GM18511 (cell line): ENCODE data around the gene FAM227A.

ENCODE experiments used
- ATAC-seq: cut with Tn5 transposase; IDR thresholded peaks from one replicate; pipeline ENCODE4 v1.9.1; 2021; ENCODE audit warnings: mild to moderate bottlenecking, moderate library complexity; ENCODE audit not compliant: unreplicated experiment

The FAM227A gene

GRCh38 chr22:38656256-38657044 is at the start of gene FAM227A, which contains the start of gene CBY1:
Gene FAM227A (minus strand): TSS chr22:38656392. CDS start chr22:38650168, 6,224 bp downstream.
Gene CBY1 (plus strand): TSS chr22:38656638. CDS start chr22:38668055, 11,417 bp downstream.
- peak; percentile 82 for ATAC-seq

GRCh38 chr22:38705235-38706100 is 49.3 kb upstream of the FAM227A start, which contains the start of gene GTPBP1:
Gene GTPBP1 (plus strand): TSS chr22:38705944. CDS start chr22:38705956, 12 bp downstream.
- peak; percentile 77 for ATAC-seq

GRCh38 chr22:38704654-38705234 is 48.6 kb upstream of the FAM227A start:
- ATAC-seq = no peak

GRCh38 chr22:38700789-38701628 is 44.8 kb upstream of the FAM227A start, which contains the start of gene JOSD1:
Gene JOSD1 (minus strand): TSS chr22:38700943. CDS start chr22:38699987, 956 bp downstream.
- peak; percentile 38 for ATAC-seq

- peak; percentile 15 for ATAC-seq
Measured at GRCh38 chr22:38700270-38700788, 44.1 kb upstream of the FAM227A start.

- ATAC-seq = no peak
Measured at GRCh38 chr22:38699784-38700183, 43.6 kb upstream of the FAM227A start.

GRCh38 chr22:38699143-38699542 is 43.0 kb upstream of the FAM227A start:
- ATAC-seq = no peak

- no peak for ATAC-seq
Measured at GRCh38 chr22:38698407-38699094, 42.4 kb upstream of the FAM227A start.

GRCh38 chr22:38697425-38698089 is 41.4 kb upstream of the FAM227A start:
- no peak for ATAC-seq

GRCh38 chr22:38696606-38697424 is 40.6 kb upstream of the FAM227A start:
- ATAC-seq = no peak

- no peak for ATAC-seq
Measured at GRCh38 chr22:38694940-38695339, 38.7 kb upstream of the FAM227A start.

- ATAC-seq = no peak
Measured at GRCh38 chr22:38694049-38694448, 37.9 kb upstream of the FAM227A start.

- ATAC-seq = no peak
Measured at GRCh38 chr22:38689651-38690050, 33.5 kb upstream of the FAM227A start.

- ATAC-seq = no peak
Measured at GRCh38 chr22:38685761-38686160, 29.6 kb upstream of the FAM227A start.

GRCh38 chr22:38684895-38685294 is 28.7 kb upstream of the FAM227A start:
- no peak for ATAC-seq

- ATAC-seq = peak; percentile 96
Measured at GRCh38 chr22:38681582-38682335, 25.6 kb upstream of the FAM227A start, which contains the start of gene TOMM22. Gene TOMM22 (plus strand): TSS chr22:38681957. CDS start chr22:38681979, 22 bp downstream.

- no peak for ATAC-seq
Measured at GRCh38 chr22:38675833-38676232, 19.6 kb upstream of the FAM227A start.
